ENCODE measurements around the gene CAPN12. TPM values are rescaled to one million over a fixed set of nuclear protein-coding genes. Genes with fewer than 3 reads are reported as not detected.

The CAPN12 gene
- total and polyA plus RNA-seq, 2 of the 8 experiments (the other 6 are each of a cell fraction or from before 2014, with no cell fraction given) = 8.8 to 20.0 TPM

GRCh38 chr19:38709671-38710415 is 34.4 kb downstream of the CAPN12 start:
- Histone ChIP-seq H3K18ac (ENCODE audit: extremely low read depth, low read length) (no peak overlapping the region), H4K20me1 (replicated peaks in 1 of 2; ENCODE audit: control insufficient read depth in 1 of 2, insufficient read depth in 2 of 2, low read length in 2 of 2) (peaks cover 6 to 16% of the 10 kb centered on the region in 2 experiments), H3K36me3 (ENCODE audit: control insufficient read depth in 2 of 4, insufficient read depth in 4 of 4, low read length in 3 of 4) (peaks cover 51 to 88% (median 73%) of the 10 kb centered on the region in 4 experiments), H4K91ac (replicated peaks; ENCODE audit: insufficient read length, low read length) (no peak overlapping the region), H3K14ac (ENCODE audit: insufficient read length) (no peak overlapping the region), H3K23ac (ENCODE audit: insufficient read length) (no peak overlapping the region), H2AK5ac (ENCODE audit: low read depth, low read length) (no peak overlapping the region), H3K79me2 (ENCODE audit: control insufficient read depth in 1 of 2, insufficient read depth in 2 of 2, low read length in 2 of 2) (no peaks in the 10 kb centered on the region), H4K8ac (ENCODE audit: extremely low read depth, insufficient read depth, low read length) (peak overlapping the region; percentile 57; the same call in 1 of the 2 replicates), H3K27me3 (replicated peaks in 1 of 4; ENCODE audit: control insufficient read depth in 3 of 4, extremely low read depth in 1 of 4, insufficient read depth in 3 of 4, low read length in 3 of 4) (no peaks in the 10 kb centered on the region; a peak in 1 of 7 replicates), H2BK20ac (ENCODE audit: low read length) (no peak overlapping the region), H3K23me2 (ENCODE audit: low read depth, low read length) (no peaks in the 10 kb centered on the region), H2AFZ (ENCODE audit: low read length) (no peak overlapping the region), H3K4ac (replicated peaks; ENCODE audit: insufficient read length, low read depth, low read length) (no peak overlapping the region), H4K5ac (ENCODE audit: insufficient read length, low read depth, low read length) (no peak overlapping the region), H3K9ac (replicated peaks in 1 of 4; ENCODE audit: extremely low read depth in 1 of 4, low read depth in 3 of 4, low read length in 3 of 4) (no peak overlapping the region), H3K4me1 (replicated peaks in 1 of 4; ENCODE audit: control insufficient read depth in 3 of 4, insufficient read depth in 4 of 4, low read length in 3 of 4) (no peaks in the 10 kb centered on the region), H2BK12ac (ENCODE audit: low read depth, low read length) (no peak overlapping the region), H3K4me2 (ENCODE audit: insufficient read depth in 1 of 2, low read depth in 2 of 2, low read length in 2 of 2) (no peak overlapping the region), H3K27ac (ENCODE audit: low read depth, low read length) (no peak overlapping the region), H3K4me3 (ENCODE audit: extremely low read depth in 1 of 4, insufficient read depth in 2 of 4, low read depth in 3 of 4, low read length in 4 of 4) (no peak overlapping the region), H2BK15ac (ENCODE audit: low read length) (no peak overlapping the region), H3K9me3 (ENCODE audit: insufficient read depth in 2 of 2, low read depth in 1 of 2, low read length in 1 of 2) (no peaks in the 10 kb centered on the region), H3K56ac (replicated peaks; ENCODE audit: insufficient read length, low read depth, low read length) (no peak overlapping the region), H3K79me1 (ENCODE audit: low read depth, low read length) (peaks cover 4% of the 10 kb centered on the region), H2BK120ac (replicated peaks; ENCODE audit: low read depth, low read length) (no peak overlapping the region), H2BK5ac (ENCODE audit: low read depth, low read length) (no peak overlapping the region; the same call in 1 of the 2 replicates)
- CTCF ChIA-PET (ENCODE audit: partially characterized antibody) = interaction anchor here (0.7 to 2.0 kb wide), 4 partner anchors 10 to 76 kb away, joined by 4 to 9 read pairs (median 6); no protein-coding TSS in a partner anchor
- DNase-seq (ENCODE audit: low read depth in 1 of 2, low spot score in 2 of 2) (no peak), FAIRE-seq (no peak)
- 95% methylated on average over 21 of the region's 27 CpGs; no CpG with 5 or more reads in 1 of the 2 experiments for WGBS, 2 experiments (ENCODE audit: extremely low coverage in 1 of 2, insufficient coverage in 1 of 2, insufficient read length in 1 of 2, insufficient replicate concordance in 2 of 2, low coverage in 1 of 2, low lambda C conversion rate in 2 of 2, missing lambda C conversion rate in 1 of 2)
- POLR2A ChIA-PET (ENCODE audit: partially characterized antibody) = interaction anchor here (0.9 to 2.4 kb wide), 6 partner anchors 9 to 56 kb away, joined by 3 to 13 read pairs (median 4); no protein-coding TSS in a partner anchor
- TF ChIP-seq GTF2F1 (IDR thresholded peaks at IDR 0.05; ENCODE audit: borderline replicate concordance, low read depth, low read length) (no peak), SIRT6 (IDR thresholded peaks at IDR 0.05; ENCODE audit: low read length) (no peak), RBBP5 (IDR thresholded peaks at IDR 0.05; ENCODE audit: borderline replicate concordance, low read depth, low read length) (no peak), NANOG (IDR thresholded peaks at IDR 0.05; ENCODE audit: insufficient read depth, low read depth, low read length, poor library complexity, severe bottlenecking) (no peak), MAX (IDR thresholded peaks at IDR 0.05) (no peak), BRCA1 (IDR thresholded peaks at IDR 0.05; ENCODE audit: low read depth, low read length) (no peak), TEAD4 (IDR thresholded peaks at IDR 0.05; ENCODE audit: low read depth, low read length) (no peak), TBP (IDR thresholded peaks at IDR 0.05; ENCODE audit: low read depth, low read length) (no peak), CHD2 (IDR thresholded peaks at IDR 0.05; ENCODE audit: low read length) (no peak), SP4 (IDR thresholded peaks at IDR 0.05; ENCODE audit: low read length) (no peak), POU5F1 (IDR thresholded peaks at IDR 0.05; ENCODE audit: low read depth, low read length) (no peak)
